M059J (cell line): Measurements from ENCODE around the gene RBBP6. TPM values are rescaled to one million over a fixed set of nuclear protein-coding genes. Genes with fewer than 3 reads are reported as not detected.

Experiments used
- DNase-seq: peaks from one replicate; pipeline ENCODE4 v3.0.0-alpha.2; 2012; ENCODE audit warnings: low read depth
- total RNA-seq: library from RNA; depleted of rRNA; stranded (reverse); fragments of >200 nt; shearing (Covaris generic); gene quantifications from 2 replicates; pipeline ENCODE4 v1.2.3, GENCODE V29; 2014

RBBP6 gene
- total RNA-seq, 1 experiment from 2014 or later = 31.6 TPM

- DNase-seq = no peak
These were observed 15.8 kb upstream of the RBBP6 start for GRCh38 chr16:24523569-24523968.

- DNase-seq = no peak
These were observed 14.3 kb upstream of the RBBP6 start for GRCh38 chr16:24524855-24525677.

- peak; percentile 93 for DNase-seq
These were observed 13.3 kb upstream of the RBBP6 start for GRCh38 chr16:24525970-24526559.

- DNase-seq = peak; percentile 33
These were observed 12.5 kb upstream of the RBBP6 start for GRCh38 chr16:24526701-24527495.

- DNase-seq = no peak
These were observed 8.2 kb upstream of the RBBP6 start for GRCh38 chr16:24531166-24531565.

- DNase-seq = peak; percentile 37
These were observed 4.7 kb upstream of the RBBP6 start for GRCh38 chr16:24534620-24535019.

GRCh38 chr16:24535827-24536226 is 3.5 kb upstream of the RBBP6 start:
- DNase-seq = no peak

- DNase-seq = no peak
These were observed 2.7 kb upstream of the RBBP6 start for GRCh38 chr16:24536671-24537070.

GRCh38 chr16:24537474-24538337 is 1.7 kb upstream of the RBBP6 start:
- DNase-seq = no peak

- no peak for DNase-seq
These were observed 541 bp upstream of the RBBP6 start for GRCh38 chr16:24538756-24539294.

- DNase-seq = peak; percentile 51
These were observed 660 bp downstream of the RBBP6 start for GRCh38 chr16:24539850-24540601.

GRCh38 chr16:24540602-24541210 is 1.3 kb downstream of the RBBP6 start:
- DNase-seq = peak; percentile 45

- DNase-seq = peak; percentile 9
These were observed 2.0 kb downstream of the RBBP6 start for GRCh38 chr16:24541233-24541933.

GRCh38 chr16:24543949-24544348 is 4.6 kb downstream of the RBBP6 start:
- peak; percentile 5 for DNase-seq

GRCh38 chr16:24544640-24545039 is 5.3 kb downstream of the RBBP6 start:
- DNase-seq = peak; percentile 34

- DNase-seq = no peak
These were observed 10.9 kb downstream of the RBBP6 start for GRCh38 chr16:24550295-24550694.

GRCh38 chr16:24552705-24553246 is 13.4 kb downstream of the RBBP6 start:
- DNase-seq = no peak

- DNase-seq = no peak
These were observed 14.6 kb downstream of the RBBP6 start for GRCh38 chr16:24553983-24554382.

GRCh38 chr16:24555346-24555872 is 16.0 kb downstream of the RBBP6 start:
- no peak for DNase-seq
